NCI-H2171 treated with DMSO at 0.1 percent for 48 hours (cell line): Measurements from ENCODE around the gene TRMT2A.
"Not testable (repeated sequence)": the region's sequence is repeated elsewhere in the genome, so short reads cannot be mapped to it uniquely, and the experiment has no call there.

Experiments
- DNase-seq: peaks from one replicate; lab custom pipeline; 2025; lab: John Stamatoyannopoulos, UW

The TRMT2A gene, protein sequence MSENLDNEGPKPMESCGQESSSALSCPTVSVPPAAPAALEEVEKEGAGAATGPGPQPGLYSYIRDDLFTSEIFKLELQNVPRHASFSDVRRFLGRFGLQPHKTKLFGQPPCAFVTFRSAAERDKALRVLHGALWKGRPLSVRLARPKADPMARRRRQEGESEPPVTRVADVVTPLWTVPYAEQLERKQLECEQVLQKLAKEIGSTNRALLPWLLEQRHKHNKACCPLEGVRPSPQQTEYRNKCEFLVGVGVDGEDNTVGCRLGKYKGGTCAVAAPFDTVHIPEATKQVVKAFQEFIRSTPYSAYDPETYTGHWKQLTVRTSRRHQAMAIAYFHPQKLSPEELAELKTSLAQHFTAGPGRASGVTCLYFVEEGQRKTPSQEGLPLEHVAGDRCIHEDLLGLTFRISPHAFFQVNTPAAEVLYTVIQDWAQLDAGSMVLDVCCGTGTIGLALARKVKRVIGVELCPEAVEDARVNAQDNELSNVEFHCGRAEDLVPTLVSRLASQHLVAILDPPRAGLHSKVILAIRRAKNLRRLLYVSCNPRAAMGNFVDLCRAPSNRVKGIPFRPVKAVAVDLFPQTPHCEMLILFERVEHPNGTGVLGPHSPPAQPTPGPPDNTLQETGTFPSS

DNA sequence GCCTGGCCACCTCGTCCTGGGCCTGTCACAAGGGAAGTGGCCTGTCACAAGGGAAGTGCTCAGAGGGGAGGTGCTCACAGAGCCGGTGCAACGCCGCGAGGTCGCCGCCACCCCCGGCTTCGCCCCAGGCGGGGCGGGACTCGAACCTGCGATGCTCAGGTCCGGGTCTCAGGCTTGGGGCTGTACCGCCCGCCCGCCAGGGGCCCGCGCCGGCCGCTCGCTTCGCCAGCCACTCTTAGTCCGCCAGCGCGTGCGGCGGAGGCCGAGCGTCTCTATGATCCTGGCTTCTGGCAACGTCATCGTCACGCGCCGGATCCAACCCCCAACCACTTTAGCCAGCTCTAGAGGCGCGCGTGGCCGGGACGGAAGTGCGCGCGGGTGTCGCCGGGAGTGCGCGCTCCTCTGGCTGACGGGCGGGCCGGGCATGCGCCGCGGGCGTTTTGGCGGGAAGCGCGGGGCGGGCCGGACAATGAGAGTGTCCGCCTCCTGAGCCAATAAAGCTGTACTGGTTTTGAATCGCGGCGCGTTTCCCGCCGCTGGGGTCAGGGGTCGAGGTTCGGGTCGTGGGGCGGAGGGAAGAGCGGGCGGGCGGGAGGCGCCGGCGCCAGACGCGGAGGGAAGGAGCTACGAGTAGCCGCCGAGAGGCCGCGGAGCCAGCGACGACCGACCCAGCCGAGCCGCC lies at the start of gene TRMT2A:
TSS of gene TRMT2A (minus strand) at position 276 of the 682 bp plus-strand sequence. CDS start 320 bp downstream, outside the sequence.
- peak; percentile 97 for DNase-seq

- no peak for DNase-seq
These were observed 49.7 kb upstream of the TRMT2A start for GRCh38 chr22:20166703-20167102.

DNA sequence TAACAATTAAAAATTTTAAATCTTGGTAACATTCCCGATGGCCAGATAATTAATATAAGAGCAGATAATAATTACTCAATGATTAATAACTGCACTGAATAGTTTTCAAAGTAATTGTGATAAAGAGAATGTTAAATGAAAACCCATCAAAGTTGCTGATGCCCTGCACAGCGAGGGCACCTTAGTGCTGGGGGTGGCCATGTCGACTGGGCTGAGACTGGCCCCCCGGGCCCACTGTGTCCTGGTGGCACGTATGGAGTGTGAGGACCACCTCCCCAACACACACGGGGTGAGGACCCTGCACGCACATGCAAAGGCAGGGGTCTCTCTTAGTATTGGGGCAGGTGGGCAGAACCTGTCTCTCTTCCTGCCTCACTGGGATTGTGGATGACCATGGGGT lies 48.9 kb upstream of the TRMT2A start:
- no peak for DNase-seq

GRCh38 chr22:20165421-20165820 lies 48.4 kb upstream of the TRMT2A start:
- no peak for DNase-seq

DNA sequence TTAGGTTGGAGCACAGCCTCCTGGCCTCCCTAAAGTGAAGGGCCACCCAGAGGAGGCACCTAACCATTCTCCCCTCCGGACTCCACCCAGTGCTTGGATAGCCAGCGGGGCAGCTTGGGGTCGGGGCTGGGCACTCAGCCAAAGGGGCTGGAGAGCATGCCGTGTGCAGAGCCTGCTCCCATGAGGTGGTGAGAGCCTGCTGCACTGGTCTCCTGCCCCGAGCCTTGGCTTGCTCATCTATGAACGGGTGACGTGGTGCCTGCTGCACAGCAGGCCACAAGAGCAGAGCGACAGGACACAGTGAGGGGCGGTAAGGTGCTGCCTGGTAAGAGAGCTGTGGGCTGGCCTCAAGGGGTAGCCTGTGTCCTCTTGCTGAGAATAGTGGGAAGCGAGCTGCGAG lies 47.8 kb upstream of the TRMT2A start:
- no peak for DNase-seq

GRCh38 chr22:20160041-20160440 lies 43.0 kb upstream of the TRMT2A start:
- no peak for DNase-seq

DNA sequence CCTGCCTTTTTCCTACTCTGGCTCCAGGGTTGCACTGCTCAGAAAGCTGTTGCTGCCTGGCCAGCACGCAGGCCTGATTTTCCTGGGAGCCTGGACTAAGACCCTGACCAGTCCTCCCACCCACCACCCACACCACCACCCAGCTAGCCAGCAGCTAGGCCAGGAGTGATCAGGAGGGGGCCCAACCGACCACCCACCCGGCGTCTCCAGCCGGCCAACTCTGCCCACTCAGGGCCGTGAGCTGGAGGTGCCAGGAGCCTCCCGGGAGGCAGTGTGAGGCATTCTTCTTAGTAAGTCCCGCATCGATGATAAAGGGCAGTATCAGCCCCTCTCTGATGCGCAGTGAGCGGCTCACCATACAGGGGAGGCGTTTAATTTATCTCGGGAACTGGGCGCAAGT lies 42.5 kb upstream of the TRMT2A start:
- DNase-seq, result not testable (repeated sequence)

GRCh38 chr22:20159076-20159475 lies 42.0 kb upstream of the TRMT2A start:
- DNase-seq, result no peak

- no peak for DNase-seq
These were observed 41.5 kb upstream of the TRMT2A start for GRCh38 chr22:20158391-20159036.

DNA sequence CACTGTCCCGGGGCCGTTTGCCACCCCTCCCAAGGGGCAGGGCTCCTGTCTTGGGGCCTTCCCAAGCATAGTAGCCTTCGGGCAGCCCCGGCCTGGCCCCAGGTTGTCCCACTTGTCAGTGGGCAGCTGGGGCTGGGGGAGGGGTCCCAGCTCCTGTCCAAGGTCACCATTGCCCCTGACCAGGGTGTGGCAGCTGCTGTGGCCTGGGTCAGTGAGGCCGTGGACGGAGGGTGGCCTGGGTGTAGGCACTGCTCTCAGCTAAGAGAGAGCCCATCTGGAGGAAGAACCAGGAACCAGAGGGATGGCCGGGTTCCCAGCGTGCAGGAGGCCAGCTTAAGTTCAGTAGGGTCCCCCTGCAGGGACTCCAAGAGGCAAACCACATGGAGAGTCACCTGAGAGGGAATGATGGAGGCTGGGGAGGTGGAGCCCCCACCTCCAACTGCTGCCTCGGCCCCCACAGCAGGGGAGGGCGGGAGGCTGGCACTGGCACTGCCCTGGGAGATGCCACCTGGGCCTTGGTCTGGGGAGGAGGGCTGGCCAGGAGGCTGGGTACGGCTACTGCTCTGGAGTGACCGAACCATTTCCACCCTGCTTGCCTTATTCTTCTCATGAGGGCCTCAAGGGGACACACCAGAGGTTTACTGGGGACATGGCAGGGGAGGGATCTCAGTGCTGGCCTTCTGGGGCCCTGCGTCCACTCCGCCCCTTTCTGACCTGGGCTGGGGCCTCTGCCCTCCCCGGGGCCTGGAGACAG lies 40.6 kb upstream of the TRMT2A start:
- DNase-seq, result no peak

DNA sequence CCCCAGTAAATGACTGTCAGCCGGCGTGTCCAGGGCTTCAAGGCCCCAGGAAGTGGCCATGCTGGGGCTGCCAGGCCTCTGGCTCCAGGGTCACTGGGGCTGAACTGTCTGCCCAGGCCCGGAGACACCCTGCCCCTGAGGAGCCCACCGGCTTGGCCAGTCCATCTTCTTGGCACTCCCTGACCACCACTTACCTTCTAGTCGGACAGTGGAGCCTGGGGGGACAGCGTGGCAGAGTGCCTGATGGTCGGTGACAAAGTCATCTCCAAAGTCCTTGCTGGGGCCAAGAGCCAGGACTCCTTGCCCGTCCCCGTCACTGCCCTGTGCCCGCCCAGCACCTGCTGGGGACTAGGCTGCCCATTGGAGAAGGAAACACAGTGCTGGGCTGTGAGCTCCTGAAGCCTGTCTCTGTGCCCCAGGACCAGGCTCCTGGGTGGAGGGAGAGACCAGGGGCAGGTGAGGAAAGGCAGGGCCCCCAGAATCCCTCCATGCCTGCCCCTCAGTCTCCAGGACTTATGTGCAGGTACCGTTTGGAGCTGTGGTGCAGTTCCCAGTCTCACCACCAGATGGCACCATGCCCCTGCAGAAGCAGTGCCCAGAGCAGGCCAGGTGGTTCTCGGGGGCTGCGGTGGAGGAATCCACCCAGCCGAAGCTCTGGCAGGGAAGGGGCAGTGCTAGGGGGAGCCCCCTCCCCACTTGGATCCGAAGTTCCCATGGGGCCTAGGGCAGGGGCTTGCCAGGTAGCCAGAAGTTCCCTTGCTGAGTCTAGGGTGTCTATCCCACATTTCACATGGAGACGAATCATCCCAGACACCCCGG lies 39.8 kb upstream of the TRMT2A start:
- peak; percentile 76 for DNase-seq

GRCh38 chr22:20156042-20156389 lies 39.0 kb upstream of the TRMT2A start:
- no peak for DNase-seq

- peak; percentile 89 for DNase-seq
These were observed 38.5 kb upstream of the TRMT2A start for GRCh38 chr22:20155330-20156041.

- peak; percentile 57 for DNase-seq
These were observed 37.7 kb upstream of the TRMT2A start for GRCh38 chr22:20154602-20155187.

DNA sequence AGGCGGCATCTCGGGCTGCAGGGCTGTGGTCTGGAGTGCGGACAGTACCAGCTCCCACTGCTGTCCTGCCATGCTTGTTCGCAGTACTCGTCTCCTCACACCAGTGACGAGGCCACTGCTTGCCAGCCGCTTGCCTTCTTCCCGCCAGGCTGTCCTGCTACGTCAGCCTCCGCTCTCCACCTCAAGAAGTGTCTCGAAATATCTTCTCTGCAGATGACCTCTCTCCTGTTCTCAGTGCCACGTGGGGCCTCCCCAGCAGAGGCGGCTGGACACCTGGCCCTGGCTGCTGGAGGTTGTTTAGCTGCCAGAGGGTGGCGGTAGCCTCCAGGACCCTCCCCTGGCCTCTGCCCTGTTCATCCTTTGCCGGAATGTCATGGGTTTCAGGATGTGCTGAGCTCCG lies 36.9 kb upstream of the TRMT2A start:
- DNase-seq, result no peak

DNA sequence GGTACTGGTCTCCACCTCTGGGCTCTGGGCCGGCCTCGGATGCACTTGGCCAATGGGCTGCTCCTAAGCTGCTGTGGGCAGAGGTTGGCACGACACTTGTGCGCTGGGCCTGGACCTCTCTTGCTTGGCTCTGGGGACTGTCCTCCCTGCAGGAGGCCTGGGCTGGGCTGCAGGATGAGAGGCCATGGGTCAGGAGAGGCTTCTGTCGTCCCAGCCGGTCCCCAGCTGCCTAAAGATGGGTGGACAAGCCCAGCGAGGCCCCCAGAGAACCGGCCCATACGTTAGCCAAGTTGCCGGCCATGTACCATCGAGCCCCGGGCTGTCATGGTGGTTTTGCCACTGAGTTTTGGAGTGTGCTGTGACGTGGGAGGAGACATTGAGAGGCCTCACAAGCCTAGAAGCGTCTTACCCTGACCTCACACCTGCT lies 35.5 kb upstream of the TRMT2A start:
- DNase-seq, result no peak

DNA sequence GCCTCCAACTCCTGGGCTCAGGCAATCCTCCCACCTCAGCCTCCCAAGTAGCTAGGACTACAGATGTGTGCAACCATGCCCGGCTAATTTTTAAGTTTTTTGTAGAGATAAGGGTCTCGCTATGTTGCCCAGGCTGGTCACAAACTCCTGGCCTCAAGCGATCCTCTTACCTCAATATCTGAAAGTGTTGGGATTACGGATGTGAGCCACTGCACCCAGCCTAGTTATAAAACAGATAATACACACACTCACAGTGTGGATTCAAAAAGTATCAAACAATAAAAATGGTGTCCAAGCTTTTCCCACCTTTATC lies 34.2 kb upstream of the TRMT2A start:
- no peak for DNase-seq

GRCh38 chr22:20150381-20151275 lies 33.6 kb upstream of the TRMT2A start, which contains the start of gene CCDC188:
CCDC188 (minus strand) TSS chr22:20151055; CDS start chr22:20150986, 69 bp downstream.
- DNase-seq, result no peak
